SIG-M5 treated with dmso at 0.1 percent for 504 hours (cell line): ENCODE data around the gene SDR42E1.
A peak's percentile ranks its signal among the peaks of the same experiment; 100 is the strongest.

ENCODE experiments used
- DNase-seq: peaks from one replicate; lab custom pipeline; 2025; ENCODE audit not compliant: unreplicated experiment; lab: John Stamatoyannopoulos, UW

The SDR42E1 gene

GRCh38 chr16:81942007-81942601 is 69.2 kb downstream of the SDR42E1 start:
- DNase-seq: no peak

- peak; percentile 73 for DNase-seq
Measured at GRCh38 chr16:81940781-81941560, 70.3 kb downstream of the SDR42E1 start.

- DNase-seq: no peak
Measured at GRCh38 chr16:81939164-81940056, 71.9 kb downstream of the SDR42E1 start.
